Measurements from ENCODE around the gene CNTNAP2.

GRCh38 chr7:147859033-147859432, 1742.4 kb downstream of the CNTNAP2 start:
- TF ChIP-seq FOXP4 (CRISPR knock-in tag; IDR thresholded peaks at IDR 0.05; ENCODE audit: borderline replicate concordance) (no peak), FOXM1 (IDR thresholded peaks at IDR 0.05; ENCODE audit: low read depth) (no peak), FOXM1 (CRISPR knock-in tag; IDR thresholded peaks at IDR 0.05; ENCODE audit: low read depth) (no peak), TCF7 (IDR thresholded peaks at IDR 0.05; ENCODE audit: borderline replicate concordance) (no peak), CREBBP (IDR thresholded peaks at IDR 0.05; ENCODE audit: low read depth, low read length) (no peak)
